ENCODE results near the gene MPIG6B. TPM values are rescaled to one million over a fixed set of nuclear protein-coding genes. Genes with fewer than 3 reads are reported as not detected.

The MPIG6B gene
- total RNA-seq, 4 donors from 2014 or later: not detected

DNA sequence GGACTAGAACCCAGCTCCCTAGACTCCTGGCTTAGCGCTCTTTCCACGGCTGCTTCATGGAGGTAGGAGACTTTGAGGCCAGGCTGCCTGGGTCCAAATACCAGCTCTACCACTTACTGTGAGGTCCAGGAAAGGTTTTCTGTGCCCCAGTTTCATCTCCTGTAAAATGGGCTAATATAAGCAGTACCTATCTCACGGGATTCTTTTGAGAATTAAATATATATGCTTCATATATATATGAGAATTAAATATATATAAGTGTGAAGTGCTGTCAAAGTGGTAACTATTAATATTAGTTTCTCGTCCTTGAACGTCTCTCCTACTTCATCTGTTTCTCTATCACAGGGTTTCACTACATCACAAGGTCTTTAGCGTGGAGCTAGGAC is 32.1 kb upstream of the MPIG6B start:
- Histone ChIP-seq H3K4me1 (no peaks in the 10 kb centered on the region), H3K36me3 (peaks cover 4 to 100% (median 5%) of the 10 kb centered on the region in 3 donors), H3K9me3 (no peaks in the 10 kb centered on the region), H3K27me3 (no peaks in the 10 kb centered on the region), H3K27ac (no peak overlapping the region), H3K4me3 (no peak overlapping the region)
- WGBS, 2 donors: 89% methylated on average over 6 of the region's 6 CpGs
- TF ChIP-seq EP300 (IDR thresholded peaks at IDR 0.05) (no peak), POLR2A (IDR thresholded peaks at IDR 0.05) (no peak), CTCF (IDR thresholded peaks at IDR 0.05) (no peak)
- no peak for DNase-seq (ENCODE audit: low spot score in 2 of 2)

GRCh38 chr6:31691564-31692108 is 31.5 kb upstream of the MPIG6B start:
- Histone ChIP-seq H3K27ac (no peak overlapping the region), H3K4me1 (no peaks in the 10 kb centered on the region), H3K36me3 (peaks cover 4 to 100% (median 8%) of the 10 kb centered on the region in 3 donors), H3K4me3 (no peak overlapping the region), H3K9me3 (no peaks in the 10 kb centered on the region), H3K27me3 (no peaks in the 10 kb centered on the region)
- no peak for TF ChIP-seq EP300 (IDR thresholded peaks at IDR 0.05)
- no peak for TF ChIP-seq CTCF (IDR thresholded peaks at IDR 0.05)
- TF ChIP-seq POLR2A (IDR thresholded peaks at IDR 0.05): no peak
- DNase-seq (ENCODE audit: low spot score in 2 of 2): no peak
- WGBS, 2 donors: 91 to 92% methylated on average over 12 of the region's 12 CpGs

DNA sequence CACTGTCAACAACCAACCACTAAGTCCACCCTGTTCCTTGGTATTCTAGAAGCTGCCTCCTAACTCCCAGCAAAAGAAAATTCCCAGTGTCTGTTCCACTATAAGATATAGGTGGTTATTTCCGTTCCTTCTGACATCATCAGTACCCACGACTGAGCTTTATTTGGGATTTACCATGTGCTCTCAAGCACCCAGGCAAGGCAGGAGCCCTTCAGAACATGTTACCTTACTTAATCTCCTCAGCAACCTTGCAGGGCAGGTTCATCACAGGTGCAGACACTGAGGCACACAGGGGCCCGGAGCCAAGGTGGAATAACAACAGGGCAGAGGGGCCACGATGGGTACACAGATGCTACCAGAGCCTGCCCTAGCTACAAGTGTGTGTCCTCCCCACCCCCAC is 30.8 kb upstream of the MPIG6B start:
- Histone ChIP-seq H3K27me3 (no peaks in the 10 kb centered on the region), H3K36me3 (peaks cover 4 to 100% (median 10%) of the 10 kb centered on the region in 3 donors), H3K4me1 (no peaks in the 10 kb centered on the region), H3K9me3 (no peaks in the 10 kb centered on the region), H3K27ac (no peak overlapping the region), H3K4me3 (no peak overlapping the region)
- no peak for TF ChIP-seq POLR2A (IDR thresholded peaks at IDR 0.05)
- TF ChIP-seq CTCF (IDR thresholded peaks at IDR 0.05): no peak
- 63 to 71% methylated on average over 4 of the region's 4 CpGs for WGBS, 2 donors
- no peak for DNase-seq (ENCODE audit: low spot score in 2 of 2)

DNA sequence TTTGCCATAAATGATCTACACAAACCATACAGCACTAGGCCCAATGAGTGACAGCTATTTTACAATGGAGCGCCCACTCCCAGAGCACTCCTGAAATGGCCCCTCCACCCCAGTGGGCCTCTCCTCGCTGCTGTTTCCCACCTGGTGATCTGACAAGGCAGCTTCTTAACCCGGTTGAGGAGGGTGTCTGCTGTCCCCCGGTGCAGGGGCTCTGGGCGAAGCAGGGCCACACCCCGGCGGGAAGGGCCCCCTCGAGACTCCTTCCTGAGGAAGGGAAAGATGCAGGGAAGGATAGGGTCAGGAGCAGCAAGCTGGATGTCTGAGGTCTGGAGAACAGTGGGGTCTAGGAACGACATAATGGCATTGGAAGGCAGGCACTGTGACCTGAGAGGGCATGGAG is 30.3 kb upstream of the MPIG6B start:
- 70 to 80% methylated on average over 9 of the region's 9 CpGs for WGBS, 2 donors
- no peak for TF ChIP-seq EP300 (IDR thresholded peaks at IDR 0.05)
- TF ChIP-seq POLR2A (IDR thresholded peaks at IDR 0.05): no peak
- no peak for TF ChIP-seq CTCF (IDR thresholded peaks at IDR 0.05)

GRCh38 chr6:31693535-31693934 is 29.6 kb upstream of the MPIG6B start:
- Histone ChIP-seq H3K4me3 (no peak overlapping the region), H3K9me3 (no peaks in the 10 kb centered on the region), H3K27me3 (no peaks in the 10 kb centered on the region), H3K27ac (peak overlapping the region in 1 of 4 donors; percentile 16), H3K36me3 (peaks cover under 1 to 98% (median 10%) of the 10 kb centered on the region in 3 donors), H3K4me1 (no peaks in the 10 kb centered on the region)
- TF ChIP-seq CTCF (IDR thresholded peaks at IDR 0.05) (no peak), POLR2A (IDR thresholded peaks at IDR 0.05) (no peak), EP300 (IDR thresholded peaks at IDR 0.05) (no peak)
- WGBS, 2 donors: 86 to 88% methylated on average over 6 of the region's 6 CpGs
- DNase-seq (ENCODE audit: low spot score in 2 of 2): no peak

More for the DNA sequence above, 30.3 kb upstream of the MPIG6B start:
- Histone ChIP-seq H3K4me1 (no peaks in the 10 kb centered on the region), H3K27ac (peak overlapping the region in 2 of 4 donors; percentile 16 to 44), H3K36me3 (peaks cover 4 to 100% (median 10%) of the 10 kb centered on the region in 3 donors), H3K27me3 (no peaks in the 10 kb centered on the region), H3K4me3 (no peak overlapping the region), H3K9me3 (no peaks in the 10 kb centered on the region)
- DNase-seq (ENCODE audit: low spot score in 2 of 2): no peak

Data from tibial nerve (tissue), 4 donors.